Measurements from ENCODE around the gene KDM6A. TPM values are rescaled to one million over a fixed set of nuclear protein-coding genes. Genes with fewer than 3 reads are reported as not detected.
A peak's percentile ranks its signal among the peaks of the same experiment; 100 is the strongest.

The KDM6A gene
- polyA plus RNA-seq, 1 experiment: 9.9 TPM

- CTCF ChIA-PET: interaction anchor here (0.8 kb wide), 1 partner anchor 198 kb away, joined by 3 read pairs; no protein-coding TSS in a partner anchor
Observed at GRCh38 chrX:44871931-44872820, 812 bp upstream of the KDM6A start.

GRCh38 chrX:44873415-44874276, 658 bp downstream of the KDM6A start:
- POLR2A ChIA-PET: interaction anchor here (0.8 to 1.0 kb wide), 3 partner anchors 25 to 532 kb away, joined by 4 to 9 read pairs (median 6); no protein-coding TSS in a partner anchor
- no peak for DNase-seq (ENCODE audit: low read depth, low spot score)
- H3K27me3 ChIP-seq (ENCODE audit: control insufficient read depth, insufficient read depth, low read length): no peaks in the 10 kb centered on the region
- TF ChIP-seq CTCF (IDR thresholded peaks at IDR 0.05; ENCODE audit: low read depth, low read length): no peak
- peak overlapping the region; percentile 77 for H3K27ac ChIP-seq (ENCODE audit: low read depth, low read length)
- CTCF ChIA-PET: no interaction called here
- no peaks in the 10 kb centered on the region for H3K9me3 ChIP-seq (ENCODE audit: control insufficient read depth, insufficient read depth, low read length)
- H3K4me3 ChIP-seq (ENCODE audit: low read depth, low read length): peak overlapping the region; percentile 71

More at GRCh38 chrX:44871931-44872820, 812 bp upstream of the KDM6A start:
- POLR2A ChIA-PET: interaction anchor here (0.6 to 1.0 kb wide), 5 partner anchors 26 to 752 kb away, joined by 4 to 9 read pairs (median 5); no protein-coding TSS in a partner anchor
- peak overlapping the region; percentile 21 for H3K27ac ChIP-seq (ENCODE audit: low read depth, low read length)
- H3K27me3 ChIP-seq (ENCODE audit: control insufficient read depth, insufficient read depth, low read length): no peaks in the 10 kb centered on the region
- H3K4me3 ChIP-seq (ENCODE audit: low read depth, low read length): peak overlapping the region; percentile 65
- no peaks in the 10 kb centered on the region for H3K9me3 ChIP-seq (ENCODE audit: control insufficient read depth, insufficient read depth, low read length)
- TF ChIP-seq CTCF (IDR thresholded peaks at IDR 0.05; ENCODE audit: low read depth, low read length): no peak
- DNase-seq (ENCODE audit: low read depth, low spot score): no peak

- Histone ChIP-seq H3K27me3 (ENCODE audit: control insufficient read depth, insufficient read depth, low read length) (no peaks in the 10 kb centered on the region), H3K4me3 (ENCODE audit: low read depth, low read length) (peak overlapping the region; percentile 71), H3K27ac (ENCODE audit: low read depth, low read length) (peak overlapping the region; percentile 47), H3K9me3 (ENCODE audit: control insufficient read depth, insufficient read depth, low read length) (no peaks in the 10 kb centered on the region)
- POLR2A ChIA-PET: no interaction called here
- CTCF ChIA-PET: interaction anchor here (1.1 kb wide), 1 partner anchor 195 kb away, joined by 6 read pairs; no protein-coding TSS in a partner anchor
- TF ChIP-seq CTCF (IDR thresholded peaks at IDR 0.05; ENCODE audit: low read depth, low read length): no peak
- DNase-seq (ENCODE audit: low read depth, low spot score): no peak
Observed at GRCh38 chrX:44874420-44875184, 1.6 kb downstream of the KDM6A start.

- CTCF ChIA-PET: interaction anchor here (1.1 kb wide), 1 partner anchor 195 kb away, joined by 6 read pairs; no protein-coding TSS in a partner anchor
Observed at GRCh38 chrX:44875185-44875489, 2.1 kb downstream of the KDM6A start.

More at GRCh38 chrX:44875185-44875489, 2.1 kb downstream of the KDM6A start:
- DNase-seq (ENCODE audit: low read depth, low spot score): no peak
- H3K27me3 ChIP-seq (ENCODE audit: control insufficient read depth, insufficient read depth, low read length): no peaks in the 10 kb centered on the region
- no peak overlapping the region for H3K27ac ChIP-seq (ENCODE audit: low read depth, low read length)
- TF ChIP-seq CTCF (IDR thresholded peaks at IDR 0.05; ENCODE audit: low read depth, low read length): no peak
- H3K4me3 ChIP-seq (ENCODE audit: low read depth, low read length): peak overlapping the region; percentile 71
- H3K9me3 ChIP-seq (ENCODE audit: control insufficient read depth, insufficient read depth, low read length): no peaks in the 10 kb centered on the region
- POLR2A ChIA-PET: no interaction called here
